ENCODE results near the gene OSBPL2.

GRCh38 chr20:62323146-62323979 lies 85.0 kb downstream of the OSBPL2 start:
- TF ChIP-seq ESRRB (CRISPR knock-in tag; IDR thresholded peaks at IDR 0.05; ENCODE audit: borderline replicate concordance) (no peak), TCF7L2 (IDR thresholded peaks at IDR 0.05; ENCODE audit: low read depth, low read length) (no peak), RB1 (IDR thresholded peaks at IDR 0.05; ENCODE audit: low read depth) (no peak), IRF1 (CRISPR knock-in tag; IDR thresholded peaks at IDR 0.05; ENCODE audit: borderline replicate concordance) (no peak), ZNF644 (tag; IDR thresholded peaks at IDR 0.05; ENCODE audit: low read depth) (no peak)

Data from K562 (cell line).